DND-41 (cell line): ENCODE measurements around the gene AHRR.

ENCODE experiments used
- ATAC-seq: fragments of 200-7000 bp; cut with Tn5 transposase; 3 replicates; pipeline ENCODE4 v1.9.1; 2021; ENCODE audit warnings: low read depth; ENCODE audit not compliant: insufficient read depth
- DNase-seq: peaks from one replicate; pipeline ENCODE4 v3.0.0-alpha.2; 2020
- H2AFZ ChIP-seq: 2 replicates; pipeline ENCODE4 v1.6.0; 2012; ENCODE audit warnings: low read depth, low read length
- H3K27ac ChIP-seq: 2 replicates; pipeline ENCODE4 v1.5.1; 2012; ENCODE audit warnings: low read length, inconsistent platforms
- H3K27me3 ChIP-seq: fragments of 200-600 bp; sonication (generic); 2 replicates; pipeline ENCODE4 v1.6.0; 2012; ENCODE audit warnings: low read length, mild to moderate bottlenecking, inconsistent platforms; ENCODE audit not compliant: insufficient read depth, poor library complexity
- H3K36me3 ChIP-seq: 2 replicates; pipeline ENCODE4 v1.5.1; 2012; ENCODE audit warnings: low read length, inconsistent platforms; ENCODE audit not compliant: insufficient read depth
- H3K4me1 ChIP-seq: 2 replicates; pipeline ENCODE4 v1.5.1; 2012; ENCODE audit warnings: mild to moderate bottlenecking, low read length; ENCODE audit not compliant: insufficient read depth
- H3K4me2 ChIP-seq: 2 replicates; pipeline ENCODE4 v1.6.0; 2012; ENCODE audit warnings: mild to moderate bottlenecking, moderate library complexity, low read length, inconsistent platforms; ENCODE audit not compliant: insufficient read depth
- H3K4me3 ChIP-seq, 2 experiments: fragments of 200-600 bp in 1 of 2; shearing (Covaris generic) in 1 of 2; 2 replicates each; pipeline ENCODE4 v1.5.1; 2012 to 2016; ENCODE audit warnings: inconsistent platforms in 2 of 2, low read length in 2 of 2, mild to moderate bottlenecking in 2 of 2, low read depth in 1 of 2, moderate library complexity in 1 of 2
- H3K79me2 ChIP-seq: 2 replicates; pipeline ENCODE4 v1.6.0; 2012; ENCODE audit warnings: low read length, inconsistent platforms; ENCODE audit not compliant: insufficient read depth
- H3K9ac ChIP-seq: 2 replicates; pipeline ENCODE4 v1.6.0; 2012; ENCODE audit warnings: low read depth, mild to moderate bottlenecking, inconsistent platforms, low read length, moderate library complexity
- H3K9me3 ChIP-seq: 2 replicates; pipeline ENCODE4 v1.5.1; 2012; ENCODE audit warnings: low read length, moderate library complexity, mild to moderate bottlenecking, inconsistent platforms; ENCODE audit not compliant: insufficient read depth, severe bottlenecking
- H4K20me1 ChIP-seq: 2 replicates; pipeline ENCODE4 v1.6.0; 2012; ENCODE audit warnings: low read length; ENCODE audit not compliant: insufficient read depth
- EZH2 ChIP-seq: IDR thresholded peaks from 3 replicates; pipeline ENCODE4 v1.6.1; 2012; ENCODE audit warnings: borderline replicate concordance, low read depth, mild to moderate bottlenecking, moderate library complexity, low read length, inconsistent platforms; ENCODE audit not compliant: severe bottlenecking
- TF ChIP-seq, protein P1 (sequence below): IDR thresholded peaks from 2 replicates; pipeline ENCODE4 v1.5.1; 2012; ENCODE audit warnings: borderline replicate concordance, low read length, moderate library complexity, mild to moderate bottlenecking; ENCODE audit not compliant: poor library complexity, severe bottlenecking; ENCODE audit errors: extremely low read depth

AHRR gene

DNA sequence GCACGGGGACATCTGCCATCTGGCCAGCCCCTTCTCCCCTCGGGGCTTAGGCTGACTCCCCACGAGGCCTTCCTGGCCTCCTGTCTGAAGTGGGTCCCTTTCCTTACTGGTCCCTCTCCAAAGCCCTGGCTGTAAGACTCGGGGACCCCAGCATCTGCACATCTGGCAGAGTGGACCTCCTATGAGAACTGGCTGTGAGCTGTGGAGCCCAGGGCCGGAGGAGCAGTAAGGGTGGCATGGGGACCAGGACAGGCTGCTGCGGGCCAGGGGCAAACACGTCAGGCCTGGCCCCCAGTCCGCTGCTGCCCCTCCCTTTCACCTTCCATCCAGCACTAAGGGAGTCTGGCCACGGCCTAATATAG lies 155.3 kb downstream of the AHRR start:
- H3K9ac ChIP-seq, result no peak overlapping the region
- ATAC-seq (no peak), DNase-seq (no peak)
- no peaks in the 10 kb centered on the region for H3K9me3 ChIP-seq
- H3K79me2 ChIP-seq, result peaks cover 16% of the 10 kb centered on the region
- H3K27me3 ChIP-seq, result no peaks in the 10 kb centered on the region
- H3K27ac ChIP-seq, result no peak overlapping the region
- no peak overlapping the region for H3K4me3 ChIP-seq
- H3K4me1 ChIP-seq, result peaks cover 15% of the 10 kb centered on the region
- no peak overlapping the region for H2AFZ ChIP-seq
- H3K36me3 ChIP-seq, result no peaks in the 10 kb centered on the region; the same call in 1 of the 2 replicates
- H3K4me2 ChIP-seq, result no peak overlapping the region
- peaks cover 27% of the 10 kb centered on the region; the same call in 1 of the 2 replicates for H4K20me1 ChIP-seq
- TF ChIP-seq, protein P1, sequence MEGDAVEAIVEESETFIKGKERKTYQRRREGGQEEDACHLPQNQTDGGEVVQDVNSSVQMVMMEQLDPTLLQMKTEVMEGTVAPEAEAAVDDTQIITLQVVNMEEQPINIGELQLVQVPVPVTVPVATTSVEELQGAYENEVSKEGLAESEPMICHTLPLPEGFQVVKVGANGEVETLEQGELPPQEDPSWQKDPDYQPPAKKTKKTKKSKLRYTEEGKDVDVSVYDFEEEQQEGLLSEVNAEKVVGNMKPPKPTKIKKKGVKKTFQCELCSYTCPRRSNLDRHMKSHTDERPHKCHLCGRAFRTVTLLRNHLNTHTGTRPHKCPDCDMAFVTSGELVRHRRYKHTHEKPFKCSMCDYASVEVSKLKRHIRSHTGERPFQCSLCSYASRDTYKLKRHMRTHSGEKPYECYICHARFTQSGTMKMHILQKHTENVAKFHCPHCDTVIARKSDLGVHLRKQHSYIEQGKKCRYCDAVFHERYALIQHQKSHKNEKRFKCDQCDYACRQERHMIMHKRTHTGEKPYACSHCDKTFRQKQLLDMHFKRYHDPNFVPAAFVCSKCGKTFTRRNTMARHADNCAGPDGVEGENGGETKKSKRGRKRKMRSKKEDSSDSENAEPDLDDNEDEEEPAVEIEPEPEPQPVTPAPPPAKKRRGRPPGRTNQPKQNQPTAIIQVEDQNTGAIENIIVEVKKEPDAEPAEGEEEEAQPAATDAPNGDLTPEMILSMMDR, result no peak
- no peak for TF ChIP-seq EZH2

DNA sequence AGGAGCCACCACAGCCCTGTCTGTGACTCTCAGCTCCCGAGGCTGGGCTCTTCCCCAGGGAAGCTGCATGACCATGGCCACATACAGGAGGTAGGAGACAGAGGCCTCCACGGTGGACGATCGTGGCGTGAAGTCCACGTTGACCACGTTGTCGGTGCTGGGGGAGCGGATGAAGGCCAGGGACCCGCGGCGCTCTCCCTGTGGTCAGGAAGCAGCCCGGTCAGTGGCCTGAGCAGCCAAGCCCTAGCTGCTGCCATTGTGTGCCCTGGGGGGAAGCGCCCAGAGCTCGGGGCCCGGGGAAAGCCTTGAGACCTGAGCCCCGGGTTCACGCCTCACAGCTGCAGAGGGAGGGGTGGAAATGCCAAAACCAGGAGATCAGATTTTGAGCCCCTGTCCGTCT lies 155.7 kb downstream of the AHRR start:
- H3K4me2 ChIP-seq, result no peak overlapping the region
- ATAC-seq, result no peak
- H3K27me3 ChIP-seq, result no peaks in the 10 kb centered on the region

DNA sequence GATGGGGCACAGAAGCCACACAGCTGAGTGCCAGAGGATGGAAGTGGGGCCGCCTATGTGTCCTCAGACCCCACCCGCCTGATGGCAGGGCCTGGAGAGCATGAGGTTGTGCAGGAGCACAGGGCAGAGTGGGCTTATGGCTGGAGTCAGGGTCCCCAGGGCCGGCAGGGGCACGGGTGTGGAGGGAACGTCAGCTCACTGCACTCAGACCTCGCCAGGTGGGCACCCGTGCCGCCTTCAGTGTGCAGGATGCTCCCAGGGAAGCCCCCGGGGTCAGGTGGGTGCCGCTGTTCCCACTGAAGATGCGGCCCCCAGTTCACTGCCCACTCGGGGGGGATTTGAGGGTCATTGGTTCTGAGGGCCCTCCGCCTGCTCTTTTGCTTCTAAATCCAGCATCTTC lies 156.4 kb downstream of the AHRR start:
- peaks cover 11% of the 10 kb centered on the region for H3K4me1 ChIP-seq
- peaks cover 6% of the 10 kb centered on the region; the same call in 1 of the 2 replicates for H3K79me2 ChIP-seq
- no peak overlapping the region for H3K9ac ChIP-seq

More for the DNA sequence above, 155.7 kb downstream of the AHRR start:
- Histone ChIP-seq H3K9me3 (no peaks in the 10 kb centered on the region), H3K36me3 (no peaks in the 10 kb centered on the region; the same call in 1 of the 2 replicates), H2AFZ (no peak overlapping the region), H3K4me3 (no peak overlapping the region), H3K27ac (no peak overlapping the region), H3K79me2 (peaks cover 11% of the 10 kb centered on the region), H4K20me1 (peaks cover 27% of the 10 kb centered on the region; the same call in 1 of the 2 replicates), H3K4me1 (peaks cover 11% of the 10 kb centered on the region), H3K9ac (no peak overlapping the region)
- no peak for TF ChIP-seq EZH2
- TF ChIP-seq, protein P1, result no peak
- no peak for DNase-seq

More for the DNA sequence above, 156.4 kb downstream of the AHRR start:
- TF ChIP-seq, protein P1, result no peak
- no peak for TF ChIP-seq EZH2
- Histone ChIP-seq H4K20me1 (peaks cover 27% of the 10 kb centered on the region; the same call in 1 of the 2 replicates), H3K27ac (no peak overlapping the region), H3K9me3 (no peaks in the 10 kb centered on the region), H3K36me3 (no peaks in the 10 kb centered on the region; the same call in 1 of the 2 replicates), H3K4me3 (no peak overlapping the region), H3K27me3 (no peaks in the 10 kb centered on the region), H3K4me2 (no peak overlapping the region), H2AFZ (no peak overlapping the region)
- DNase-seq (no peak), ATAC-seq (no peak)
